Measurements from ENCODE around the gene PLIN3.
"Not testable (repeated sequence)": the region's sequence is repeated elsewhere in the genome, so short reads cannot be mapped to it uniquely, and the experiment has no call there.

The PLIN3 gene

DNA sequence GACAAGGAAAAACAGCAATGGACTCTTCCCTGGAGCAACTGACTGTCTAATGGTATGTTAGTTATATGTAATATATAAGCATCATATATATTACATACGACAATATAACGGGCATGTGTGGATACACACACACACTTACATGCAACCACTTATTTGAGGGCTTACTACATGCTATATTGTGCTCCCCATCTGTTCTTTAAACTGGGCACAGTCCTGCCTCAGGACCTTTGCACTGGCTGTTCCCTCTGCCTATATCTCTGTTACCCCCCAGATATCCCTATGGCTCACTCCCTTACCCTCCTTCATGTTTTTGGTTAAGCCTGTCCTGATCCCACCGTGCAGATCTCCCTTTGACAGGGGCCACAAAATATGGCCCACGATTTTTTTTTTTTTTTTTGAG is 46.2 kb downstream of the PLIN3 start:
- no peaks in the 10 kb centered on the region for H3K9me3 ChIP-seq (ENCODE audit: control insufficient read depth in 1 of 2, low read length in 2 of 2)
- H3K27ac ChIP-seq (ENCODE audit: low read length) = no peak overlapping the region
- no peak overlapping the region for H3K4me3 ChIP-seq (ENCODE audit: low read depth in 1 of 2, low read length in 2 of 2)
- no peaks in the 10 kb centered on the region for H3K27me3 ChIP-seq (ENCODE audit: low read depth, low read length)
- H3K4me1 ChIP-seq (ENCODE audit: control insufficient read depth in 1 of 2, insufficient read depth in 2 of 2, low read length in 2 of 2) = peaks cover 0 to under 1% of the 10 kb centered on the region in 2 donors
- peaks cover 0 to 24% of the 10 kb centered on the region in 2 donors for H3K36me3 ChIP-seq (ENCODE audit: control insufficient read depth in 1 of 2, insufficient read depth in 2 of 2, low read length in 2 of 2)

DNA sequence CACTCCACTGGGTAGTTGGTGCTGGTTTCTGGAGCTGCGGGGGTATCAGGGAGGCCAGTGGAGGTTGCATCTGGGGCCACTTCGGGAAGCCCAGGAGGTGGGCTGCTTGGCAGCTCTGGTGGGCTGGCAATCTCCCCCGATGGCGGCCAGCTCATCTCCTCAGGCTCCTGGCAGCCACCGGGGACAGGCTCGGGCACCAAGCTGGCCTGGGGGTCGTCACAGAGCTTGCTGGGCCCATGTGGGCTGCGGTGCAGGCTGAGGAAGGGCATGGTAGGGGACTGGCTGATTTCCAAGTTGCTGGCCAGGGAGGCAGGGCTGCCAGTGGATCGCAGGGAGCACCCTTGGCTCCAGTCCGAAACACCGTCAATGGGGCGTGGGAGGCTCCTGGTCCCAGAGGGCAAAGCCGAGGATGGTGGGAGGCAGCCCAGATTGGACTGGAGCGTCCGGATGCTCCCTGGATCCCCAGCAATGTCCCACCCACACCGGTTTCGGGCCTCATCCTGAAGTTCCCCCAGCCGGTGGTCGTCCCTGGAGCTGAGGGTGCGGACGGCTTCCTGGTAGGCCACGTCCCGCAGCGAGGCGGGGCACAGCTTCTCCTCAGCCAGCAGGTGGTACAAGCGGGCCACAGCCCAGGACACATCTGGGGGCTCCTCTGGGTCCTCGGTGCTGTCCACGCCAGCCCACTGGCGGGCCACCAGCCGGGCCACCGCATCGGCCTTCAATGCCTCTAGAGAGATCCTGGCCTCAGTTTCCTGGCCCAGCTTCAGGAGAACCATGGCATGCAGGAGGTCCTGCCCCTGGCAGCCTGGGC is 49.8 kb downstream of the PLIN3 start:
- H3K27ac ChIP-seq (ENCODE audit: low read length) = no peak overlapping the region

DNA sequence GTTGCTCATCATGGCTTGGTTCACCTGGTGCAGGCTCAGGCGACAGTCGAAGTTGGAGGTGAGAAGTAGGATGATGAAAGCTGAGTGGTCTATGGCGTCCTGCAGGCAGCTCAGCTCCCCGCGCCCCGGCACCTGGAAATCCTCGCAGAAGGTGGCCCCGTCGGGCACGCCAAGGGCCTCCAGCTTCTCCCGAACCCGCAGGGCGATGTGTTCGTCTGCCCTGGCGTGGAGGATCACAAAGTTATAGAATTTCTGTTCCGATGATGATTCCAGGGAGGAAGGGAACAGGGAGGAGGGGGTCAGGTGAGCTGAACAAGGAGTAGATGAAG is 50.6 kb downstream of the PLIN3 start:
- no peaks in the 10 kb centered on the region for H3K9me3 ChIP-seq (ENCODE audit: control insufficient read depth in 1 of 2, low read length in 2 of 2)
- no peak overlapping the region for H3K27ac ChIP-seq (ENCODE audit: low read length)
- H3K4me3 ChIP-seq (ENCODE audit: low read depth in 1 of 2, low read length in 2 of 2) = no peak overlapping the region
- no peaks in the 10 kb centered on the region for H3K27me3 ChIP-seq (ENCODE audit: low read depth, low read length)
- H3K4me1 ChIP-seq (ENCODE audit: control insufficient read depth in 1 of 2, insufficient read depth in 2 of 2, low read length in 2 of 2) = peaks cover 0 to 5% of the 10 kb centered on the region in 2 donors
- H3K36me3 ChIP-seq (ENCODE audit: control insufficient read depth in 1 of 2, insufficient read depth in 2 of 2, low read length in 2 of 2) = peaks cover 0 to 24% of the 10 kb centered on the region in 2 donors

More for the DNA sequence above, 49.8 kb downstream of the PLIN3 start:
- peaks cover 0 to 24% of the 10 kb centered on the region in 2 donors for H3K36me3 ChIP-seq (ENCODE audit: control insufficient read depth in 1 of 2, insufficient read depth in 2 of 2, low read length in 2 of 2)
- no peaks in the 10 kb centered on the region for H3K9me3 ChIP-seq (ENCODE audit: control insufficient read depth in 1 of 2, low read length in 2 of 2)
- H3K27me3 ChIP-seq (ENCODE audit: low read depth, low read length) = no peaks in the 10 kb centered on the region
- H3K4me1 ChIP-seq (ENCODE audit: control insufficient read depth in 1 of 2, insufficient read depth in 2 of 2, low read length in 2 of 2) = peaks cover 0 to 5% of the 10 kb centered on the region in 2 donors
- H3K4me3 ChIP-seq (ENCODE audit: low read depth in 1 of 2, low read length in 2 of 2) = no peak overlapping the region

- peaks cover 0 to 24% of the 10 kb centered on the region in 2 donors for H3K36me3 ChIP-seq (ENCODE audit: control insufficient read depth in 1 of 2, insufficient read depth in 2 of 2, low read length in 2 of 2)
- H3K9me3 ChIP-seq (ENCODE audit: control insufficient read depth in 1 of 2, low read length in 2 of 2) = no peaks in the 10 kb centered on the region
- H3K4me1 ChIP-seq (ENCODE audit: control insufficient read depth in 1 of 2, insufficient read depth in 2 of 2, low read length in 2 of 2) = peaks cover 0 to 5% of the 10 kb centered on the region in 2 donors
- H3K27ac ChIP-seq (ENCODE audit: low read length) = peak overlapping the region; percentile 23
- no peak overlapping the region for H3K4me3 ChIP-seq (ENCODE audit: low read depth in 1 of 2, low read length in 2 of 2)
- H3K27me3 ChIP-seq (ENCODE audit: low read depth, low read length) = no peaks in the 10 kb centered on the region
These were observed 51.1 kb downstream of the PLIN3 start for GRCh38 chr19:4816202-4816949.

GRCh38 chr19:4815426-4816201 is 51.9 kb downstream of the PLIN3 start:
- peaks cover 0 to 24% of the 10 kb centered on the region in 2 donors for H3K36me3 ChIP-seq (ENCODE audit: control insufficient read depth in 1 of 2, insufficient read depth in 2 of 2, low read length in 2 of 2)
- no peaks in the 10 kb centered on the region for H3K27me3 ChIP-seq (ENCODE audit: low read depth, low read length)
- peak overlapping the region; percentile 23 for H3K27ac ChIP-seq (ENCODE audit: low read length)
- H3K9me3 ChIP-seq (ENCODE audit: control insufficient read depth in 1 of 2, low read length in 2 of 2) = no peaks in the 10 kb centered on the region
- peak overlapping the region; percentile 43 to 50 for H3K4me3 ChIP-seq (ENCODE audit: low read depth in 1 of 2, low read length in 2 of 2)
- peaks cover 0 to 5% of the 10 kb centered on the region in 2 donors for H3K4me1 ChIP-seq (ENCODE audit: control insufficient read depth in 1 of 2, insufficient read depth in 2 of 2, low read length in 2 of 2)

GRCh38 chr19:4814625-4815425 is 52.6 kb downstream of the PLIN3 start:
- Histone ChIP-seq H3K4me3 (ENCODE audit: low read depth in 1 of 2, low read length in 2 of 2) (peak overlapping the region; percentile 43 to 50), H3K27ac (ENCODE audit: low read length) (no peak overlapping the region)

GRCh38 chr19:4811328-4812131 is 55.9 kb downstream of the PLIN3 start:
- H3K36me3 ChIP-seq (ENCODE audit: control insufficient read depth in 1 of 2, insufficient read depth in 2 of 2, low read length in 2 of 2) = peaks cover 0 to 3% of the 10 kb centered on the region in 2 donors
- H3K4me3 ChIP-seq (ENCODE audit: low read depth in 1 of 2, low read length in 2 of 2) = no peak overlapping the region
- no peaks in the 10 kb centered on the region for H3K9me3 ChIP-seq (ENCODE audit: control insufficient read depth in 1 of 2, low read length in 2 of 2)
- H3K4me1 ChIP-seq (ENCODE audit: control insufficient read depth in 1 of 2, insufficient read depth in 2 of 2, low read length in 2 of 2) = peaks cover 0 to 5% of the 10 kb centered on the region in 2 donors
- H3K27me3 ChIP-seq (ENCODE audit: low read depth, low read length) = no peaks in the 10 kb centered on the region
- H3K27ac ChIP-seq (ENCODE audit: low read length) = no peak overlapping the region

More at GRCh38 chr19:4814625-4815425, 52.6 kb downstream of the PLIN3 start:
- no peaks in the 10 kb centered on the region for H3K9me3 ChIP-seq (ENCODE audit: control insufficient read depth in 1 of 2, low read length in 2 of 2)
- H3K36me3 ChIP-seq (ENCODE audit: control insufficient read depth in 1 of 2, insufficient read depth in 2 of 2, low read length in 2 of 2) = peaks cover 0 to 24% of the 10 kb centered on the region in 2 donors
- peaks cover 0 to 5% of the 10 kb centered on the region in 2 donors for H3K4me1 ChIP-seq (ENCODE audit: control insufficient read depth in 1 of 2, insufficient read depth in 2 of 2, low read length in 2 of 2)
- H3K27me3 ChIP-seq (ENCODE audit: low read depth, low read length) = no peaks in the 10 kb centered on the region

- Histone ChIP-seq H3K9me3 (ENCODE audit: control insufficient read depth in 1 of 2, low read length in 2 of 2) (no peaks in the 10 kb centered on the region), H3K27me3 (ENCODE audit: low read depth, low read length) (no peaks in the 10 kb centered on the region), H3K36me3 (ENCODE audit: control insufficient read depth in 1 of 2, insufficient read depth in 2 of 2, low read length in 2 of 2) (no peaks in the 10 kb centered on the region), H3K4me3 (ENCODE audit: low read depth in 1 of 2, low read length in 2 of 2) (no peak overlapping the region), H3K4me1 (ENCODE audit: control insufficient read depth in 1 of 2, insufficient read depth in 2 of 2, low read length in 2 of 2) (no peaks in the 10 kb centered on the region), H3K27ac (ENCODE audit: low read length) (no peak overlapping the region)
These were observed 60.3 kb downstream of the PLIN3 start for GRCh38 chr19:4807188-4807587.

DNA sequence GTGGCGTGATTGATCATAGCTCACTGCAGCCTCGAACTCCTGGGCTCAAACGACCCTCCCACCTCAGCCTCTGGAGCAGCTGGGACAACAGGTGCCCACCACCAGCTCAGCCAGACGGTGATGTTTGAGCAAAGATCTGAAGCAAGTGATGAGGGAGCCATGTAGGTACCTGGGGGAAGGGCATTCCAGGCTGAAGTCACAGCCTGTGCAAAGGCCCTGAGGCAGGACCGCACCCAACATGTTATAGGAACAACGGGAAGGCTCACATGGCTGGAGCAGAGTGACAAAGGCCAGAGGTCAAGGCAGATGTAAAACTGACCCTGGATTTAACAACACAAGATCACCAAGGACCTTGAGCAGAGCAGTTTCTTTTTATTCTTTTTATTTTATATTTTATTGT is 61.1 kb downstream of the PLIN3 start:
- H3K9me3 ChIP-seq (ENCODE audit: control insufficient read depth in 1 of 2, low read length in 2 of 2) = no peaks in the 10 kb centered on the region
- no peaks in the 10 kb centered on the region for H3K27me3 ChIP-seq (ENCODE audit: low read depth, low read length)
- H3K4me3 ChIP-seq (ENCODE audit: low read depth in 1 of 2, low read length in 2 of 2) = no peak overlapping the region
- no peaks in the 10 kb centered on the region for H3K4me1 ChIP-seq (ENCODE audit: control insufficient read depth in 1 of 2, insufficient read depth in 2 of 2, low read length in 2 of 2)
- H3K27ac ChIP-seq (ENCODE audit: low read length) = no peak overlapping the region
- no peaks in the 10 kb centered on the region for H3K36me3 ChIP-seq (ENCODE audit: control insufficient read depth in 1 of 2, insufficient read depth in 2 of 2, low read length in 2 of 2)

DNA sequence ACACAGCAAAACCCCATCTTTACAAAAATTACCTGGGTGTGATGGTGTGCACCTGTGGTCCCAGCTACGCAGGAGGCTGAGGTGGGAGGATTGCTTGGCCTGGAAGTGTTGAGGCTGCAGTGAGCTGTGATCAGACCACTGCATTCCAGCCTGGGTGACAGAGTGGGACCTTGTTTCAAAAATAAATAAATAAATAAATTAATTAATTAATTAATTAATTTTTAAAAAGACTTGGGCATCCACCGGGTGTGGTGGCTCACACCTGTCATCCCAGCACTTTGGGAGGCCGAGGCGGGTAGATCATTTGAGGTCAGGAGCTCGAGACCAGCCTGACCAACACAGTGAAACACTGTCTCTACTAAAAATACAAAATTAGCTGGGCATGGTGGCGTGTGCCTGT is 62.3 kb downstream of the PLIN3 start:
- H3K4me1 ChIP-seq (ENCODE audit: control insufficient read depth in 1 of 2, insufficient read depth in 2 of 2, low read length in 2 of 2); H3K4me3 ChIP-seq (ENCODE audit: low read depth in 1 of 2, low read length in 2 of 2); H3K36me3 ChIP-seq (ENCODE audit: control insufficient read depth in 1 of 2, insufficient read depth in 2 of 2, low read length in 2 of 2): not testable (repeated sequence)

More for the DNA sequence above, 62.3 kb downstream of the PLIN3 start:
- H3K27ac ChIP-seq (ENCODE audit: low read length); H3K27me3 ChIP-seq (ENCODE audit: low read depth, low read length); H3K9me3 ChIP-seq (ENCODE audit: control insufficient read depth in 1 of 2, low read length in 2 of 2): not testable (repeated sequence)
